H1 (cell line): Measurements from ENCODE around the gene OR2V2.

ENCODE experiments used
- BACH1 ChIP-seq: IDR thresholded peaks from 2 replicates; pipeline ENCODE4 v1.6.1; 2012; ENCODE audit warnings: low read length, improper control_type of control experiment
- YY1 ChIP-seq: IDR thresholded peaks from 2 replicates; pipeline ENCODE4 v1.6.1; 2011; ENCODE audit warnings: low read depth, mild to moderate bottlenecking, low read length

DNA sequence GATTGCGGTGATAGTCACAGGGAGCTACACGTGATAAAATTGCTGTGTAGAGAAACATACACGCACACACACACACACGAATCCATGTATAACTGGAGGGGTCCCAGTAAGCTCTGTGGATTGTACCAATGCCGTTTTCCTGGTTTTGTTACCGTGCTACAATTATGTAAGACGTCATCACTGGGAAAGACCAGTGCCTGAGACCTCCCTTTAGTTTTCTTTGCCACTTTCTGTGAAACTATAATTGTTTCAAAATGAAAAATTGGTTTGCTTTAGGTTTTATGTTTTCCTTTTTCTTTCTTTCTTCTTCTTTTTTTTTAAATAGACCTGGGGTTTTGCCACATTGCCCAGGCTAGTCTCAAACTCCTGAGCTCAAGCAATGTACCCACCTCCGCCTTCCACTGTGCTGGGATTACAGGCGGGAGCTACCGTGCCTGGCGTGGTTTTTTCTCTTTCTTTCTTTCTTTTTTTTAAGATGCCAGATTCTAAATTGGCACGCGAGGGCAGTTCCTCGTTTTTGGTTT, 21.3 kb downstream of the OR2V2 start:
- no peak for TF ChIP-seq BACH1
- no peak for TF ChIP-seq YY1
